ENCODE data around the gene MREG. TPM values are rescaled to one million over a fixed set of nuclear protein-coding genes. Genes with fewer than 3 reads are reported as not detected.

MREG gene
- polyA plus RNA-seq, 6 donors from 2014 or later, result 0.95 to 3.1 (median 2.3) TPM; not detected in 1

GRCh38 chr2:215895330-215895729 lies 118.0 kb downstream of the MREG start:
- H3K4me1 Mint-ChIP-seq, result no peaks in the 10 kb centered on the region
- H3K27me3 Mint-ChIP-seq, result peaks cover 0 to 15% (median 14%) of the 10 kb centered on the region in 3 donors
- no peak overlapping the region for H3K27ac Mint-ChIP-seq
- H3K36me3 Mint-ChIP-seq, result no peaks in the 10 kb centered on the region
- ATAC-seq (ENCODE audit: low read depth in 2 of 2) (no peak), DNase-seq (no peak)
- no peak overlapping the region for H3K4me3 Mint-ChIP-seq
- peaks cover 0 to 5% (median 2%) of the 10 kb centered on the region in 7 donors for H3K9me3 Mint-ChIP-seq

Other genes with a start within 250 kb of the MREG start
- gene PECR, start 68.3 kb upstream of the MREG start, polyA plus RNA-seq (ENCODE audit: low read depth in 6 of 6), result 10 to 100 TPM; 20.7 to 37.3 (median 24.8) TPM
- gene TMEM169, start 68.4 kb upstream of the MREG start, polyA plus RNA-seq (ENCODE audit: low read depth in 6 of 6), result 1 to 10 TPM in 4 of 6 donors, under 1 TPM in 1, not detected in 1; 0.38 to 2.5 (median 1.2) TPM
- gene XRCC5, start 95.8 kb upstream of the MREG start, polyA plus RNA-seq (ENCODE audit: low read depth in 6 of 6), result 100 to 1,000 TPM; 245 to 322 (median 271) TPM

Data from naive B cell (primary cell).